HG03139 (cell line): Measurements from ENCODE around the gene COX6B2.

Experiments used
- ATAC-seq: cut with Tn5 transposase; IDR thresholded peaks from one replicate; pipeline ENCODE4 v1.9.1; 2021; ENCODE audit not compliant: unreplicated experiment

COX6B2 gene

GRCh38 chr19:55362990-55363716 lies 8.6 kb upstream of the COX6B2 start, which contains the start of gene GARIN5B:
Gene GARIN5B, minus strand, starts transcription at chr19:55363260. Its CDS starts 194 bp downstream, at chr19:55363066.
- no peak for ATAC-seq

DNA sequence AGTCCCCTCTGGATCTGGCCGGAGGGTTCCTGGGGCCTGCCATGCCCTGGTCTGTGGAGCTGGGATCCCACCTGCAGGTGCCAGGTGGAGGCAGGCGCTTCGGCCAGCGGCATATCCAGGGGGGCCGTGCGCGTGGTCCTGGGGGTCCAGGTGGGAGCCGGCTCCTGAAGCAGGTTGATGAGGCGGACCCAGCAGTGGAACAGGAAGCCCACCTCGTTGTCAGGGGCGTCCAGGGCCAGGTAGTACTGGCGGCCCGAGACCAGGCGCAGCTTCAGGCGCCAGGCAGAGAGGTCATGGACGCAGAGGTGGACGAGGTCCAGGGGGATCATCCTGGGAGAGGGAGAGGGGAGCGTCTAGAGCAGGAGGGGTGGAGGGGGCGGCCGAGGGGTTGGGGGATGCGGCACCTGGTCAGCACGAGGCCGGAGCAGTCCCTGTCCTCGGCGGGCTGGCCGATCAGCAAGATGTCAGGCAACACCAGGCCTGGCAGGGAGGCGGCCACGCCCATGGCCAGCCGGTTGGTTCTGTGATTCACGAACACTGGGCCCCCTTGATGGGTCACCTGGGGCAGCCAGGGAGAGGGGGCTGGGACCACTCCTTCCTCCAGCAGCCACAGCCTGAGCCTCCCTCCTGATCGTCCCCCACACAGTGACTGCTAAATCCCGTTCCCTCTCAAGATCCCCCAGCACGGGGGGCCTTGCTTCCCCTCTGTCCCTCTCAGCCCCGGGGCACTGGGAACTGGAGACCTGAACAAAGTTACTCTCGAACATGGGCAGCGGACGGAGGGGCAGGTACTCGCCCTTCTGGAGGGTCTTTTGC lies 7.9 kb upstream of the COX6B2 start:
- no peak for ATAC-seq

GRCh38 chr19:55360902-55361301 lies 6.4 kb upstream of the COX6B2 start:
- ATAC-seq, result no peak

- ATAC-seq, result no peak
These were observed 4.7 kb upstream of the COX6B2 start for GRCh38 chr19:55358943-55359908.

DNA sequence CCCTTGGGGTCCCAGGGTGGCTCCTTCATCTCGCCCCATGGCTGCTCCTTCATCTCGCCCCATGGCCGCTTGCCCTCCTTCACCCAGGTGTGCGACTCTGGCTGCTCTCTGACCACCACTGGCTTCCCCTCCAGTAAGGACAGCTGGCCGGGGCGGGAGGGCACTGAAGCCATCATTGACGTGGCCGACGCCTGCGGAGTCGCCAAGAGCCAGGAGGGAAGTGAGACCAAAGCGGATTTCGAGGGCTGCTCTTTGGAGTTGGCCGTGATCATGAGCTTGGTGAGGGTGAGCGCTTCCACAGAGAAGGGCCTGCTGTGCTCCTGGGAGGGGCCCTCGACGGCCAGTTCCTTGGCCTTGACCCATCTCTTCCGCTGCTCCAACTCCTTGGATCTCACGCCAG lies 4.0 kb upstream of the COX6B2 start:
- no peak for ATAC-seq

DNA sequence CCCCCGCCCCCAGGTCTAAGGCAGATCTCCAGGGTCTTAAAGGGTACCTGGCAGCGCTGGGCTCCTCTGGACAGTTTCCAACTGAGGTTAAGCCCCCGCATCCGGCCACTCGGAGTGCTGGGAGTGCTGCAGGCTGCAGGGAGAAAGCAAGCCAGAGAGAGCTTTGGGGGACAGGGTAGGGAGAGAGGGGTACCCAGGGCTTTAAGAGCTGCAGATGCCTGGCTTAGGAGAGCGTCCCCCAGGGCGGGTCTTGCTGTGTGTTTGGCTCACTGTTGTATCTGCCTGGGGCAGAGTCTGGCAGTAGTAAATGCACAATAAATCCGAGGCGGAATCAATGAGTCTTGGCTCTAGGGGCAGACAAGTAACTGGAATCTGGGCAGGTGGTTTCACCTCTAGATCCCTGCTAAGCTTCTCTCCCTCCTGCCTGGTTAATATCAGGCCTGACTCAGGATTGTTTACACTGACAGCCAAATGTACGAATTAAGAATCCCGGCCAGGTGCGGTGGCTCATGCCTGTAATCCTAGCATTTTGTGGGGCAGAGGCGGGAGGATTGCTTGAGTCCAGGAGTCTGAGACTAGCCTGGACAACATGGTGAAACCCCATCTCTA lies 798 bp upstream of the COX6B2 start:
- ATAC-seq, result no peak

DNA sequence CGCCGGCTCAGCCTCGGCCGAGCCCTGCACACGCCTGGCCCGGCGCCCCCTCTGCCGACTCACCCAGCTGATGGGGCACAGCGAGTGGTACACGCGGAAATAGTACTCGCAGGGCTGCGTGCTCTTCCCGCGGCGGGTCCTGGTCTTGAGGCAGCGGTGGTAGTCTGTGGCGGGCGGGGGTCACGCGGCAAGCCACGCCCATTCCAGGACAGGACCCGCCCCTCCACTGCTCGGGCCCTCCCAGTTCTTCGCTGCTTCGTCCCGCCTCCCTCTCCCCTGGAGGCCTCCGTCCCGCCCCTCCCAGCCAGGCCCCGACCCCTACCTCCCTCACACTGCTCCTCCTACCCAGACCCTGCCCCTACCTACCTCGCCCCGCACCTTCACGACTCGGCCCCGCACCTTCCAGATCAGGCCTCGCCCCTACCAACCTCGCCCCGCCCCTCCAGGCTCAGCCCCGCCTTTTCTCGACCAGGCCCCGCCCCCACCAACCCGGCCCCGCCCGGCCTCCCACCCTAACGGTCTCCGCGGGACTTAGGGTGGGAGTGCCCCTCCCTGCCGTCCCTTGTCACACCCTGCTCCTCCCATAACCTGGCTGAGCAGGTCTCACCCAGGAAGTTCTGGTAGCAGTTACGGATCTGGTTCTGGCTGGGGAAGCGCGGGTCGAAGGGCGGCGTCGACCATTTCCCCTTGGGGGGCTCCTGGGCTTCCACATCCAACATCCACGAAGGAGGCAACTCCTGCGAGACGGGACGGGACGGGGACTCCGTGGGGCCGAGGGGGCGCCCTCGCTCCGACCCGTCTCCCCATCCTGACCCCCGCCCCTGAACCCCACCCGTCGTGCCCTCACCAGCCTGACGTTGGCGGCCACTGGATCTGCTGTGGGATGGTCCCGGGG lies 469 bp downstream of the COX6B2 start:
- no peak for ATAC-seq

GRCh38 chr19:55353356-55353802 lies 1.1 kb downstream of the COX6B2 start:
- no peak for ATAC-seq

GRCh38 chr19:55352549-55353145 lies 1.9 kb downstream of the COX6B2 start:
- no peak for ATAC-seq

DNA sequence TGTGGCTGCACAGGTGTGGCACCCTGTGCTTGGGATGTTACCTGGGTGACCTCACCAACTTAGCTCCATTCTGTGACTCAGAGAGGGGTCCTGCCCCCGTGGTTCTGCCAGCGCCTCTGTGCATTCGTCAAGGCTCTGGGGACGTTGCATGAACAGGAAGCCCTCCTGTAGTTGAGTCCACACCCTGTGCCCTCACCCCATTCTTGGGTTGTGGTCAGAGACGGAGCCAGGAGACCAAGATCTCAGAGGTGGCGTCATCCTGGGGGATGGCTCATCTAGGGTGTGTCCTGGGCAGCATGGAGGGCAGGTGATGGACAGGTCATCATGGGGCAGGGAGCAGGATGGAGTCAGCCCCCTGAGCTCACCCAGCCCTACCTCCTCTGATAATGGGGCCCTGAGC lies 2.5 kb downstream of the COX6B2 start:
- ATAC-seq, result no peak

DNA sequence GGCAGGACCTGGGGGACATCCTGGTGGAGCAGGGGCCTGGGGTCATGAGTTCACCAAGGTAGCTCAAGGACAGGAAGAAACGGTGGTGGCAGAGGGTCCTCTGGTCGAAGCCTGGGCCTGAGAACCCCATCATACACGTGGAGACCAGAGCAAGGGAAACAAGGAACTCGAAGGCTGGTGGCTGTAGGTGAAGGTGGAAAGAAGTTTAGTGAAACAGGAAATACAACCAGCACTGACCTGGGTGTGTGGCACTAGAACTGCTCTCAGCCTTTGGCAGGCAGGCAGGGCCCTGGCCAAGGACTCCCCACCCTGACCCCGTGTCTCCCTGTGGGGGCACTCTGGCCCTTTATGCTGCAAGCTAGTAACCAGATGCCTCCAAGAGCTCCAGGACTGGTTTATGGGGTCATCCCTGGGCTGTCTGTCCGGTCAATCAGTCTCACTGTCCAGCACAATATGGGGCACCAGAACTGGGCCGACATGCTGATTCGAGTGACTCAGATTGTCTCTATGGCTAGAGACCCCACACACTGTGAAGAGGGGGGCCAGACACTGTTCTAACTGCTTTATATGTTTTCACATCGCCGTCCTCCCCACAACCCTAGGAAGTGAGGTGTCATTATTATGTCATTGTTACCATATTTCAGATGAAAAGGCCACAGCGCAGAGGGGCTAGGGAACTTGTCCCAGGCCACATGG lies 3.8 kb downstream of the COX6B2 start:
- no peak for ATAC-seq

GRCh38 chr19:55348317-55349034 lies 6.0 kb downstream of the COX6B2 start:
- no peak for ATAC-seq

DNA sequence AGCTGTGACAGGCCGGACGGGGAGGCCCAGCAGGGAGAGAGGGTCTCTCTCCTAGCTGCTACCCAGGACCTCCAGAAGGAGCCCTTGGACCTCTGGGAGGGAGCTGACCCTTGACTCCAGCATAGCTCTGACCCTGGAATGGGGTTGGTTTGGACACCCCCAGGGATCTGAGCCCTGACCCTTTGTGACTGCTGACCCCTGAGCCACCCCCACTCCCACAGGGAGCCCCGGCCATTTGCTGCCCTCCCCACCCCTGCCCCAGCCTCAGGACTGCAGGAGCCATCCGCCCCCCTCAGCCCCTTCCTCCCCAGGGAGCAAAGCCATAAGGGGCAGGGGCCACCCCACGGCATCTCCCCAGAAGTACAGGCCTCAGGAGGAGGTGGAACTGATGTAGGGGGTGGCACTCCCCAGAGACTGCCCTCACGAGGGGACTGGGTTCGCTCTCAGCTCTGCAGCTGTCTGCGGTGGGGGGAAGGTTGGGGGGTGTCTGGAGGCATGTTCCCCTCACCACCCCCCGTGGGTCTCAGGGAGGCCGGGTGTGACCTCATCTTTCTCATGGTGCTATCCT lies 7.0 kb downstream of the COX6B2 start:
- ATAC-seq, result no peak

DNA sequence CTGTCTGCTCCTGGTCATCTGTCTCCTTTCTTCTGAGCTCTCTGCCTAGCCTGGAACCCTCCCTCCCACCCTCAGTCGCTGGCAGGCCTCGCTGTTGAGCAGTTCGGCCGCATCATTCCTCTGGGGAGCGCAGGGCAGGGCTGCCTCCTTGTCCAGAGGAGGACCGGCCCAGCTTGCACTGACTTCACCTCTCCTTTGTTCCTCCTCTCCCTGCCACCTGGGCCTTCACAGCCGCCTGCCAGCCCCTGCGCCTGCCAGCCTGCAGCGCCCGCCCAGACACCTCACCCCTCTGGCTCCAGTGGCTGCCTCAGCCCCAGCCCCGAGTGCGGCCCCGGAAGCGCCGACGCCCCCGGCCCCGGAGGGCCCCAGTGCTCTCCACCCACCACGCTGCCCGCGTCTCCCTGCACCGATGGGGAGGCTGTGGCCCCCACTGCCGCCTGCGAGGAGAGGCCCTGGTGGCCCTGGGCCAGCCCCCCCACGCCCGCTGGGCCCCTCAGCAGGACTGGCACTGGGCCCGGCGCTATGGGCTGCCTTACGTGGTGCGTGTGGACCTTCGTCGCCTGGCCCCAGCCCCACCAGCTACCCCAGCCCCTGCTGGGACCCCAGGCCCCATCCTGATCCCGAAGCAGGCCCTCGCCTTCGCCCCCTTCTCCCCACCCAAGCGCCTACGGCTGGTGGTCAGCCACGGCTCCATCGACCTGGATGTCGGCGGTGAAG lies 7.6 kb downstream of the COX6B2 start:
- no peak for ATAC-seq

DNA sequence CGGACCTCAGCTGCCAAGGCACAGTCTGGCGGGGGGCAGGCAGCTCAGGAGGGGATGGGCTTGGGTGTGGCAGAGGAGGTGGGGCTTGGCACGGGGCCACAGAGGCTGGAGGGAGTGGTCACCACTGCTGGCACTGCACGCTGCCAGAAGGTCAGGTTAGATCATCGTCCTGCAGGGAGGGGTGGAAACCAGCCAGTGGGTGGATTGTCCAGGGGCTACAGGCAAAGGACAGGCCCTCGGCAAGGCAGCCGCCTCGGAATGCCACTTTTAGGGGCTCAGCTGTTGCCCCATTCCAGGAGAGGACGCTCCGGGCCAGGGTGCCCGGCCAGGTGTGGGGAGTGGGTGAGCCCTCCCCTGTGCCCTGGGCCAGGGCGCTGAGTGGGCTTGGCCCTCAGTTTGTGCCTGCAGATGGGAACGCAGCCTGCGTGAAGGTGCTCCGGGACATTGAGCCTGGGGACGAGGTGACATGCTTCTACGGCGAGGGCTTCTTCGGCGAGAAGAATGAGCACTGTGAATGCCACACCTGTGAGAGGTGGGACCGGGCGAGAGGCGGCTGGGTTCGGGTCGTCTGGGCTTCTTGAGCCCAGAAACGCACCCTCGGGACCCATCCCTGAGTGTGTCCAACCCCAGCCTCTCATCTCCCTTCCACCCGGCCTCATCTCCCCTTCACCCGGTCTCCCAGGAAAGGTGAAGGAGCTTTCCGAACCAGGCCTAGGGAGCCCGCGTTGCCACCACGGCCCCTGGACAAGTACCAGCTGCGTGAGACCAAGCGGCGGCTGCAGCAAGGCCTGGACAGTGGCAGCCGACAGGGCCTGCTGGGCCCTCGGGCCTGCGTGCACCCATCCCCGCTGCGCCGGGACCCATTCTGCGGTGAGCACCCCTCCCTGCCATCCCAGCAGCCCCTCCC lies 8.4 kb downstream of the COX6B2 start:
- no peak for ATAC-seq
